IMR-90 (cell line): Measurements from ENCODE around the gene IL2RA. TPM values are rescaled to one million over a fixed set of nuclear protein-coding genes. Genes with fewer than 3 reads are reported as not detected.

Experiments
- ATAC-seq: fragments of 200-7000 bp; cut with Tn5 transposase; 2 replicates; pipeline ENCODE4 v1.9.1; 2020; ENCODE audit warnings: low read depth, mild to moderate bottlenecking, moderate library complexity
- BruUV-seq: library from RNA; stranded (reverse); fragments of 400-500 nt; replicated peaks from 2 replicates; lab custom pipeline; 2021; lab: Mats Ljungman, UMichigan
- CTCF ChIA-PET: fragments of 300-600 bp; formaldehyde crosslinking; extraction: SDS; loops from one replicate; lab custom pipeline; 2021; ENCODE audit warnings: antibody characterized with exemption; lab: Yijun Ruan, JAX
- POLR2A ChIA-PET: fragments of 300-600 bp; sonication (Branson Sonifier 250); formaldehyde crosslinking; loops from one replicate; lab custom pipeline; 2022; ENCODE audit warnings: antibody characterized with exemption; ENCODE audit not compliant: unreplicated experiment; lab: Charles Lee
- DNase-seq: peaks from one replicate; pipeline ENCODE4 v3.0.0; 2013
- H2AFZ ChIP-seq: replicated peaks from 2 replicates; pipeline ENCODE3; 2013; ENCODE audit warnings: low read length, mild to moderate bottlenecking; ENCODE audit not compliant: poor library complexity
- H2AK5ac ChIP-seq: 2 replicates; pipeline ENCODE4 v1.6.1; 2013; ENCODE audit warnings: low read depth, low read length, inconsistent platforms
- H2AK9ac ChIP-seq: replicated peaks from 2 replicates; pipeline ENCODE3; 2013; ENCODE audit warnings: mild to moderate bottlenecking, low read depth, low read length, moderate library complexity; ENCODE audit not compliant: poor library complexity
- H2BK120ac ChIP-seq: 2 replicates; pipeline ENCODE4 v1.6.1; 2013; ENCODE audit warnings: low read depth, low read length, inconsistent platforms
- H2BK15ac ChIP-seq: 3 replicates; pipeline ENCODE4 v1.6.1; 2013; ENCODE audit warnings: low read depth, low read length, inconsistent platforms
- H2BK20ac ChIP-seq: 2 replicates; pipeline ENCODE4 v1.6.1; 2013; ENCODE audit warnings: low read depth, mild to moderate bottlenecking, inconsistent platforms, low read length, moderate library complexity
- H2BK5ac ChIP-seq: 2 replicates; pipeline ENCODE4 v1.6.1; 2013; ENCODE audit warnings: mild to moderate bottlenecking, low read depth, low read length, inconsistent platforms; ENCODE audit not compliant: poor library complexity, severe bottlenecking
- H3K14ac ChIP-seq: replicated peaks from 2 replicates; pipeline ENCODE4 v1.6.1; 2013; ENCODE audit warnings: low read depth, low read length, inconsistent platforms
- H3K18ac ChIP-seq: 2 replicates; pipeline ENCODE4 v1.6.1; 2013; ENCODE audit warnings: low read depth, low read length, control low read depth
- H3K23ac ChIP-seq: 2 replicates; pipeline ENCODE4 v1.6.1; 2013; ENCODE audit warnings: low read depth, low read length, inconsistent platforms
- H3K27ac ChIP-seq: 2 replicates; pipeline ENCODE4 v1.5.1; 2013; ENCODE audit warnings: mild to moderate bottlenecking, control low read depth, low read length; ENCODE audit not compliant: insufficient read depth
- H3K27me3 ChIP-seq: 2 replicates; pipeline ENCODE4 v1.6.1; 2013; ENCODE audit warnings: low read length; ENCODE audit not compliant: control insufficient read depth, insufficient read depth
- H3K36me3 ChIP-seq: 2 replicates; pipeline ENCODE4 v1.6.1; 2013; ENCODE audit warnings: low read length, mixed read lengths; ENCODE audit not compliant: control insufficient read depth, insufficient read depth
- H3K4ac ChIP-seq: 2 replicates; pipeline ENCODE4 v1.6.1; 2013; ENCODE audit warnings: low read depth, low read length, inconsistent platforms
- H3K4me1 ChIP-seq: 2 replicates; pipeline ENCODE4 v1.6.1; 2013; ENCODE audit warnings: low read length, mixed read lengths; ENCODE audit not compliant: control insufficient read depth, insufficient read depth
- H3K4me2 ChIP-seq: 2 replicates; pipeline ENCODE4 v1.6.1; 2013; ENCODE audit warnings: low read depth, mild to moderate bottlenecking, control low read depth, low read length, moderate library complexity
- H3K4me3 ChIP-seq: 2 replicates; pipeline ENCODE4 v1.5.1; 2013; ENCODE audit warnings: low read depth, mild to moderate bottlenecking, control low read depth, low read length, moderate library complexity; ENCODE audit not compliant: insufficient read depth
- H3K56ac ChIP-seq: 2 replicates; pipeline ENCODE4 v1.6.1; 2013; ENCODE audit warnings: low read length, inconsistent platforms; ENCODE audit not compliant: insufficient read depth; ENCODE audit errors: extremely low read depth
- H3K79me1 ChIP-seq, 2 experiments: 2 replicates each; pipeline ENCODE4 v1.6.1; 2013; ENCODE audit warnings: low read length in 2 of 2, inconsistent platforms in 1 of 2, low read depth in 1 of 2
- H3K9ac ChIP-seq: 2 replicates; pipeline ENCODE4 v1.6.1; 2013; ENCODE audit warnings: low read depth, low read length, control low read depth
- H3K9me1 ChIP-seq: 2 replicates; pipeline ENCODE4 v1.6.1; 2013; ENCODE audit warnings: low read length, inconsistent platforms; ENCODE audit not compliant: insufficient read depth
- H3K9me3 ChIP-seq: 2 replicates; pipeline ENCODE4 v1.6.1; 2013; ENCODE audit warnings: low read length; ENCODE audit not compliant: control insufficient read depth, insufficient read depth
- H4K20me1 ChIP-seq: 2 replicates; pipeline ENCODE4 v1.6.1; 2013; ENCODE audit warnings: low read length, inconsistent platforms; ENCODE audit not compliant: insufficient read depth
- H4K5ac ChIP-seq: 2 replicates; pipeline ENCODE4 v1.6.1; 2013; ENCODE audit warnings: mild to moderate bottlenecking, low read depth, low read length, control low read depth
- H4K8ac ChIP-seq, 2 experiments: 2 replicates each; pipeline ENCODE4 v1.6.1; 2013; ENCODE audit warnings: low read depth in 2 of 2, low read length in 2 of 2, control low read depth in 1 of 2, inconsistent platforms in 1 of 2
- H4K91ac ChIP-seq: 2 replicates; pipeline ENCODE4 v1.6.1; 2013; ENCODE audit warnings: low read depth, low read length, inconsistent platforms; ENCODE audit not compliant: insufficient read depth
- BHLHE40 ChIP-seq: fragments of 150-350 bp; IDR thresholded peaks from 2 replicates; pipeline ENCODE4 v1.6.1; 2016; ENCODE audit warnings: mild to moderate bottlenecking, low read depth, low read length
- CEBPB ChIP-seq: IDR thresholded peaks from 2 replicates; pipeline ENCODE4 v1.6.1; 2012; ENCODE audit warnings: low read depth, low read length, improper control_type of control experiment
- ELK1 ChIP-seq: fragments of 150-350 bp; IDR thresholded peaks from 2 replicates; pipeline ENCODE4 v1.6.1; 2016; ENCODE audit warnings: low read depth, mild to moderate bottlenecking, low read length, moderate library complexity, borderline replicate concordance
- MAFK ChIP-seq: IDR thresholded peaks from 2 replicates; pipeline ENCODE4 v1.6.1; 2012; ENCODE audit warnings: low read depth, low read length, improper control_type of control experiment
- MXI1 ChIP-seq: IDR thresholded peaks from 2 replicates; pipeline ENCODE4 v1.6.1; 2012; ENCODE audit warnings: low read depth, mild to moderate bottlenecking, low read length, moderate library complexity, borderline replicate concordance
- NFE2L2 ChIP-seq: fragments of 150-350 bp; IDR thresholded peaks from 2 replicates; pipeline ENCODE4 v1.6.1; 2016; ENCODE audit warnings: low read depth, mild to moderate bottlenecking, low read length
- RAD21 ChIP-seq: IDR thresholded peaks from 2 replicates; pipeline ENCODE4 v1.6.1; 2012; ENCODE audit warnings: low read length, improper control_type of control experiment
- RCOR1 ChIP-seq: IDR thresholded peaks from 2 replicates; pipeline ENCODE4 v1.6.1; 2012; ENCODE audit warnings: mild to moderate bottlenecking, low read length, improper control_type of control experiment; ENCODE audit not compliant: insufficient replicate concordance
- SMC3 ChIP-seq: fragments of 150-350 bp; IDR thresholded peaks from 2 replicates; pipeline ENCODE4 v1.6.1; 2016; ENCODE audit warnings: low read depth, mild to moderate bottlenecking, antibody characterized with exemption, low read length, moderate library complexity
- WGBS, 2 experiments: methylation state at CpG; one replicate each; pipeline versions ENCODE4 v1.1.5 to v1.1.7; 2013; ENCODE audit warnings: missing lambda C conversion rate in 2 of 2; ENCODE audit not compliant: insufficient read length in 1 of 2; ENCODE audit errors: extremely low coverage in 2 of 2; 5-methylcytosine and 5-hydroxymethylcytosine counted together
- dilution Hi-C: fragments of 300-500 bp; cut with HindIII; formaldehyde crosslinking; loops from one replicate; pipeline ENCODE4 v1.14.3; 2018; ENCODE audit warnings: low sequenced_read_pairs; ENCODE audit not compliant: unreplicated experiment
- in situ Hi-C: fragments of 300-500 bp; cut with MboI; formaldehyde crosslinking; loops from 3 replicates; pipeline ENCODE4 v1.14.3; 2019; ENCODE audit warnings: low sequenced_read_pairs, inconsistent platforms, mixed read lengths
- intact Hi-C: fragments of 100-400 bp; cut with micrococcal nuclease; formaldehyde crosslinking; loops from 2 replicates; pipeline ENCODE4 v1.10.0; 2022
- polyA plus RNA-seq, 3 experiments: library from polyadenylated mRNA; depleted of rRNA; stranded (reverse); fragments of >200 nt; gene quantifications; 2 replicates each; pipeline ENCODE4 v1.2.3, GENCODE V29; 2012; ENCODE audit warnings: low replicate concordance in 1 of 3
- total RNA-seq: library from RNA; depleted of rRNA; stranded (reverse); fragments of >200 nt; gene quantifications from 2 replicates; pipeline ENCODE4 v1.2.3, GENCODE V29; 2012

IL2RA gene
- total and polyA plus RNA-seq, 2 of the 4 experiments (the other 2 are of a cell fraction): not detected

GRCh38 chr10:6052247-6053221, 9.6 kb downstream of the IL2RA start:
- CTCF ChIA-PET: no interaction called here
- no peak for DNase-seq
- H3K4me3 ChIP-seq: no peak overlapping the region
- TF ChIP-seq ELK1 (no peak), MAFK (no peak), BHLHE40 (no peak), SMC3 (no peak), RAD21 (no peak), MXI1 (no peak), NFE2L2 (no peak), CEBPB (no peak), RCOR1 (no peak)
- intact Hi-C loops: no loop called here
- H3K27ac ChIP-seq: no peak overlapping the region
- 73% methylated on average over 3 of the region's 17 CpGs; no CpG with 5 or more reads in 1 of the 2 experiments for WGBS, 2 experiments
- H3K4me2 ChIP-seq: no peak overlapping the region
- no peaks in the 10 kb centered on the region for H3K79me1 ChIP-seq
- no peak overlapping the region for H2AK5ac ChIP-seq
- no peak overlapping the region for H2BK5ac ChIP-seq
- POLR2A ChIA-PET: no interaction called here
- peaks cover 22% of the 10 kb centered on the region for H3K27me3 ChIP-seq
- H3K14ac ChIP-seq: no peak overlapping the region
- dilution Hi-C loops: no loop called here
- H2BK120ac ChIP-seq: no peak overlapping the region
- no peak overlapping the region for H3K4ac ChIP-seq
- H3K4me1 ChIP-seq: peaks cover 3% of the 10 kb centered on the region; the same call in 1 of the 2 replicates
- no peaks in the 10 kb centered on the region for H4K20me1 ChIP-seq
- H3K18ac ChIP-seq: no peak overlapping the region
- no peak overlapping the region for H3K23ac ChIP-seq
- no peak overlapping the region for H4K91ac ChIP-seq
- in situ Hi-C loops: no loop called here
- H4K8ac ChIP-seq: no peak overlapping the region
- ATAC-seq: no peak
- no peak overlapping the region for H3K9ac ChIP-seq
- H4K5ac ChIP-seq: no peak overlapping the region
- H2BK15ac ChIP-seq: no peak overlapping the region
- no peaks in the 10 kb centered on the region for H3K9me1 ChIP-seq
- H2AK9ac ChIP-seq: no peak overlapping the region
- H3K56ac ChIP-seq: no peak overlapping the region
- H2BK20ac ChIP-seq: no peak overlapping the region
- no TSS peak for BruUV-seq
- H2AFZ ChIP-seq: no peak overlapping the region
- H3K36me3 ChIP-seq: no peaks in the 10 kb centered on the region
- no peaks in the 10 kb centered on the region for H3K9me3 ChIP-seq
